NCI-H1436 (cell line): ENCODE measurements around the gene KLF3.
"Not testable (repeated sequence)": the region's sequence is repeated elsewhere in the genome, so short reads cannot be mapped to it uniquely, and the experiment has no call there.

ENCODE experiments used
- DNase-seq: peaks from one replicate; lab custom pipeline; 2025; lab: John Stamatoyannopoulos, UW

Gene KLF3

GRCh38 chr4:38663801-38664705 lies at the start of gene KLF3:
KLF3 (plus strand) TSS chr4:38664199; CDS start chr4:38680626, 16,427 bp downstream.
- DNase-seq, result peak; percentile 86

DNA sequence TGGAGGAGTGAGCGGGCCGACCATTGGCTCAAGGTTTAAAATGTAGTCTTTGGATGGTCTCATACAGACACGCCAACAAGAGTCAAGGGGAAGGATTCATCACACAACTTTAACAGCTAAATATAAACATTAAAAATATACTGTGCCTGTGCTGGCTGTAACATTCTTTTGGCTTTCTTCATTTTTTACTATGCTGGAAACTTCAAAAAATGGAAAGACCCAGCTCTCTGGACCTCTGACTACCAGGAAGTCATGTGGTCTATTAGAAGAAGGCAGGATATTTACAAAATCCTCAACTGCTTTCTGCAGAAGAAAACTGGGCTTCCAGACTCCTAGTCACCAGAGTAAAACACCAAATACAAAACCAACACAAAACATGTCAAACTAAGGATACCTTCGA lies 49.8 kb upstream of the KLF3 start:
- no peak for DNase-seq

DNA sequence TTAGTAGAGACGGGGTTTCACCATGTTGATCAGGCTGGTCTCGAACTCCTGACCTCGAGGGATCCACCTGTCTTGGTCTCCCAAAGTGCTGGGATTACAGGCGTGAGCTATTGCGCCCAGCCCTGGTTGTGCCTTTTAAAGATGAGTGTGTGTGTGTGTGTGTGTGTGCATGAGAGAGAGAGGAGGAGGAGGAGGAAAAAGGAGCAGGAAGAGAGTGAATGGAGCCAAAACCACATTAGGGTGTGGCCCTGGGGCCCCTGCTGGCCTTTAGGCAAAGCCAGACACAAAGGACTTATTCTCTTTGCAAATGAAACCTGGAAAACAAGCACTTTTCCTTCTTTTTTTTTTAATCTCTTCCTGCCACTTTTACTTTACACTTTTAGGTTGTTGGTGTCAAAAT lies 48.2 kb upstream of the KLF3 start:
- DNase-seq, result no peak

DNA sequence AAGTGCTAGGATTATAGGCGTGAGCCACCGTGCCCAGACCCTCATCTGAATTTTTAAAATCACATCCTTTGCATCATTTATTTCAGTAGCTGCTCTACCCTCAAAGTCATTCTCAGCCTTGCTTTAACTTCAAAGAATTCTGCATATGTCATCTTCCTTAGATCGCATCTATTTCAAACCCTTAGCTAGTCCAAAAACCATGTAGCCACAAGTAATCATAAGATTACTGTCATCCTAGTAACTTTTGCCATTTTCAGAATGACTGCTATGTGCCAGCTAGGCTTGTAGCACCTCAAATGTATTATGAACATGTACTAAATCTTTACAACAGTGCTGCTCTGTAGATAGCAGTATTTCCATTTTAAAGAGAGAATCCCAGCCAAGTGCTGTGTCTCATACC lies 45.5 kb upstream of the KLF3 start:
- no peak for DNase-seq

GRCh38 chr4:38619316-38619715 lies 44.7 kb upstream of the KLF3 start:
- DNase-seq, result no peak

GRCh38 chr4:38620065-38620464 lies 43.9 kb upstream of the KLF3 start:
- no peak for DNase-seq

DNA sequence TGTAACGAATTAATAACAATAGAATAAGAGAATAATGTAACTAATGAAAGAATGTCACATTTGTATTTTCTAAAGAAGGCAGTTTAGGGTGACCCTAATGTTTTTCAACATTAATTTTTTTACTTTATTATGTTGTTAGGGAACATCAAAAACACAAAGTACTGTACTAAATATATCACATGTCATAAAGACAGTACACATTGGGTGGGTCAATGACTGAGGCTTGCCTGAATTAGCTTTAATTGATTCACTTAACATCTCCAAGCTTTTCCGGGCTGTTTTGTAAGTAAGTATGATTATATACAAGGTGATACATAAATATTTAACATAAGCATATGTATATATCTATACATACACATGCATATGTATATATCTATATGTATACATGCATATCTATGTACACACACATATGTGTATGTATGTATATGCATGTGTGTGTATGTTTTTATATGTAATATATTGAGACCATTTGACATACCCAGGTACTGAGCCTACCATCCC lies 43.4 kb upstream of the KLF3 start:
- DNase-seq, result no peak

DNA sequence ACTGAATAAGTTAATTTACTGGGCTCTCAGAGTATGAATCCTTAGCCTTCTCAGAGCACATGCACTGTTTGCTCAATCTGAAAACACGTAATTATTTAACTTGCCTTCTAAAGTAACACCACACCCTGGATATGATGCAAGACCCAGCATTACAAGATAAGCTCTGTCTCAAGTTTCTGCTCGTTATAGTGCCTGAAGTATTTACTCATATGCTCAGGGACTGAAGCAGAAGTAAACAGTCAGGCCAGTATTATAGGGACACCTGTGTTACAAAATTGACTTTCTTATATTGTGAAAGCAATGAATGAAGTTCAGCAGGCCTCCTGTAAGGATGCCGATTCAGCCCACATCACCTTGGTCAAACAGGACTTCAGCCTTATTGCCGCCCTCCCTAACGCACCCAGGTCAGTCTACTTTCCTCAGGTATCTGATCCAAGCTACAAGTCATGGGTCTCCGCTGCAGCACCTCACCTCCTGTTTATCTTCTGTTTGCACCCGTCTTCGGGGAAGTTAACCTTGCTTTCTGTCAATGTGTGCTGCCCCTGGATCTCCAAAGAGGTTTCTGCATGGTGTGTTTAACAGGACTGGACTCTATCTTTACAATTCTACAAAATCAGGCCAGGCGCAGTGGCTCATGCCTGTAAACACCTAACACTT lies 42.8 kb upstream of the KLF3 start:
- peak; percentile 77 for DNase-seq

DNA sequence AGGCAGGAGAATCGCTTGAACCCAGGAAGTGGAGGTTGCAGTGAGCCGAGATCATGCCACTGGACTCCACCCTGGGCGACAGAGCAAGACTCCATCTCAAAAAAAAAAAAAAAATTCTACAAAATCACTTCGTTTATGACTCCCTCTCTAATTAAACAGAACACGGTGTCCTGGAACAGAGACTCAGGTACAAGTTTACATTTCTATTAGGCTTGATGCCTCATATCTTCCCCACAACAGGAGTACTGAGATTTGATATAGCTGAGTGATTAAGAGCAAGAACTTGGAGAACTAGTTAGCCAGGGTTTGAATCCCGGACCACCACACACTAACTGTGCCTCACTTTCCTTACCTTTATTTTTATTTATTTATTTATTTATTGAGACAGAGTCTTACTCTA lies 42.2 kb upstream of the KLF3 start:
- no peak for DNase-seq

- not testable (repeated sequence) for DNase-seq
Observed at GRCh38 chr4:38622340-38622739, 41.7 kb upstream of the KLF3 start.

GRCh38 chr4:38623260-38623659 lies 40.7 kb upstream of the KLF3 start:
- DNase-seq, result no peak

DNA sequence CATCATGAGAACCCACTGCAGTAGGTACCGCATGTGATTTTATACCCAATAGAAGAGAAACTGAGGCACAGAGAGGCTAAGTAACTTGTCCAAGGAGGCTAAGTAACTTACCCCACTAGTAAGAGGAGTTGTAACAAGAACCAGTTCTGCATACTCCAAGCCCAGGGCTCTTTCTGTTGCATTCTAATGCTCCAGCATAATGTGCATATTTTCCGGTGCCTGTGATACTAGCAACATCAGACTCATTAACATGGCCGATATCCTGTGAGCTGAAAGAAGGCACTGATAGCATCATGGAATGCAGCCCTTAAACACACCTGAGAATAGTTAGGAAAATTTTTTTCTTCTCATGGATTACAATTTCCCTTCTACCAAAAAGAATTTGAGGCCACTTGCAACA lies 39.7 kb upstream of the KLF3 start:
- no peak for DNase-seq

DNA sequence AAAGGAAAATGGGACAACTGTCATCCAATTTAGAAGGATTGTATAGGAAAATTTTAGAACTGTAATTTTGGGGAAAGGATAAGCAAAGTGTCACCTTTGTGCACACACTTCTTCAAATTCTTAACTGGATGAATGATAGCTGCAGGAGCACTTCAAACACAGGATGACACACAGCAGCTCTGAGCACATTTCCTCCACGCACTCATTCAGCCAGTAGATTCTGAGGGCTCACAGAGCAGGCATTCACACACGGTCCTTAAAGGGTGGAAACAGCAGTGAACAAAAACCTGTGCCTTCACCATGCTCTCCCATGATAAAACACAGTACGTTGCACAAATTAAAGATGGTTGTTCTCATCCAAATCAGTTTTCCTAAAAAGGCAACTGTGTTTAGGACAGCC lies 38.5 kb upstream of the KLF3 start:
- DNase-seq, result no peak

GRCh38 chr4:38626901-38627444 lies 37.0 kb upstream of the KLF3 start:
- not testable (repeated sequence) for DNase-seq

- no peak for DNase-seq
Observed at GRCh38 chr4:38630519-38630918, 33.5 kb upstream of the KLF3 start.

- no peak for DNase-seq
Observed at GRCh38 chr4:38634047-38634759, 29.8 kb upstream of the KLF3 start.

DNA sequence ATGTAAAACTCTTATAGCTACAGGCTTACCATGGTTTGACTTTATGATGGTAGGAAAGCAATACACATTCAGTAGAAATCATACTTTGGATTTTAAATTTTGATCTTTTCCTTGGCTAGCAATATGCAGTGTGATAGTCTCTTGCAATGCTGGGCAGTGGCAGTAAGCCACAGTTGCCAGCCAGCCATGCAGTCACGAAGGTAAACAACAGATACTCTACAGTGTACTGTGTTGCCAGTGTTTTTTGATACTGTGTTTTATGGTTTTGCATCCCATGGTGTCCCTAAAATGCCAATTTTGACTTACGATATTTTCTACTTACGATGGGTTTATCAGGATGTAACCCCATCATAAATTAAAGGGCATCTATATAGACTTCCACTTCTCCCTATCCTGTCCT lies 24.8 kb upstream of the KLF3 start:
- no peak for DNase-seq

- DNase-seq, result no peak
Observed at GRCh38 chr4:38641811-38642210, 22.2 kb upstream of the KLF3 start.

DNA sequence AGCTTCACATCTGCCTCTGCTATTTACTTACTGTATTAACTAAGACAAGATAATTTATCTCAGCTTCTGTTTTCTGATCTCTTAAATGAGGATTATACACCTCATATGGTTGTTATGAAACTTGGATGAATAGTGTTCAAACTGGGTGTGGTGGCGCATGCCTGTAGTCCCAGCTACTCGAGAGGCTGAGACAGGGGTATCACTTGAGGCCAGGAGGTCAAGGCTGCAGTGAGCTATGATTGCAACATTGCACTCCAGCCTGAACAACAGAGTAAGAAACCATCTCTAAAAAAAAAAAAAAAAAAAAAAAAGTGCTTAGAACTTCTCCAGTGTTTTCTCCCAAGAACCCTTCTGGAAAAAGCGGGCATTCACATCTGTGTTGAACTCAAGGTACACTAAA lies 19.8 kb upstream of the KLF3 start:
- DNase-seq, result no peak

DNA sequence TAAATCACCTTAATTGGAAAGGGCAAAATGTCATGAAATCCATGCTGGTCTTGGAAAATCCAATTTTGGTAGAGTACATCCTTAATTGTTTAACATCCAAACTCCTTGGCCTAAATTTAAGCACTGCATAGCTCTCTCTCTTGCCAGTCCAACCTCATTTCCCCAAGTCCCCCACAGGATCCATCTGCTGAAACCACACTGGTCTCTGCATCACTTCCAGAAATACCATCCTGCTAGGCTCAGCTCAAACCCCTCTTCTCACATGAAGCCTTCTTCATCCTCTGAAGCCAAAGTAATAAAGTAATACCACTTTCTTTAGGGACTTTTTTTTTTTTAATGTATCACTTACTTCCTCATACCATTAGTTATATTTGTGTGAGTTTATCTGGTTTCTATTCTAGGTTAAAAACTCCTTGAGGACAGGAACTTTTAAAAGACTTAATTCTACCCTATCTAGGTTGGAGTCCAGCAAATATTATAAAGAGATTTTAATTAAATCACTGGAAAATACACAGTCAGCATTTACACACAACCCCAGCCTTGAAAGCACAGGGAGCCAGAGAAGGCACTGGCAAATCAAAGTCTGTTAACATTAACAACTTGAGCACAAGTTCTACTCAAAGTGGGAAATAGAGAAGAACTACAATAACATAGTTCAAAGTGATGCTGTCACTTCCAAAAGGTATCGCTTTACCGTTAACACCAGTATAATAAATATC lies 16.7 kb upstream of the KLF3 start:
- no peak for DNase-seq

DNA sequence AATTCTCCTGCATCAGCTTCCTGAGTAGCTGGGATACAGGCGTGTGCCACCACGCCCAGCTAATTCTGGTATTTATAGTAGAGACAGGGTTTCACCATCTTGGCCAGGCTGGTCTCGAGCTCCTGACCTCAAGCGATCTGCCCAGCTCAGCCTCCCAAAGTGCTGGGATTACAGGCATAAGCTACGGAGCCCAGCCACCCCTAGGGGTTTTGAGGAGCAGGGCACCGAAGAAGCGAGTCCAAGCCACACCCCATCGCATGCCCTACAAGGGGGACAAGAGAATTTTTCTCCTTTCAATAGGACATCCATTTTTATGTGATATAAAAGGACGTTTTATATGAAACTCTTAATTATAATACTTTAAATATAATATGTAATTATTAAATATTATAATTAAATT lies 13.9 kb upstream of the KLF3 start:
- DNase-seq, result no peak

- DNase-seq, result no peak
Observed at GRCh38 chr4:38654273-38654672, 9.7 kb upstream of the KLF3 start.
